Body of pancreas (tissue), 4 donors: ENCODE data around the gene SLC25A13. TPM values are rescaled to one million over a fixed set of nuclear protein-coding genes. Genes with fewer than 3 reads are reported as not detected.

Experiments
- ATAC-seq: fragments of 150-250 bp; one replicate; pipeline ENCODE4 v1.9.1; 2016
- DNase-seq, 4 donors: peaks; one replicate each; pipeline ENCODE4 v3.0.0-alpha.2; 2019
- H3K27ac ChIP-seq, 4 donors: fragments of 200-600 bp; sonication (generic); 1 replicate in 3 of 4; 2 replicates in 1 of 4; pipeline versions ENCODE4 v1.5.1 to v1.6.1; 2016 to 2019; ENCODE audit warnings: mild to moderate bottlenecking in 1 of 4, mixed read lengths in 1 of 4, moderate library complexity in 1 of 4
- H3K27me3 ChIP-seq, 2 donors: fragments of 200-600 bp; sonication (generic); one replicate each; pipeline ENCODE4 v1.6.0; 2016; ENCODE audit warnings: mild to moderate bottlenecking in 1 of 2
- H3K36me3 ChIP-seq, 2 donors: fragments of 200-600 bp; sonication (generic); replicated peaks in 1 of 2; 2 replicates each; pipeline ENCODE4 v1.5.1; 2016; ENCODE audit warnings: low read depth in 2 of 2; ENCODE audit not compliant: insufficient read depth in 1 of 2
- H3K4me1 ChIP-seq: fragments of 200-600 bp; sonication (generic); one replicate; pipeline ENCODE4 v1.6.0; 2016
- H3K4me3 ChIP-seq, 2 donors: fragments of 200-600 bp; sonication (generic); 1 replicate in 1 of 2; 2 replicates in 1 of 2; pipeline ENCODE4 v1.5.1; 2016 to 2019
- H3K9me3 ChIP-seq, 3 donors: fragments of 200-600 bp; sonication (generic); 1 replicate in 2 of 3; 2 replicates in 1 of 3; pipeline ENCODE4 v1.5.1; 2016
- POLR2A ChIP-seq, 3 donors: fragments of 450-650 bp; IDR thresholded peaks; one replicate each; pipeline ENCODE4 v1.6.1; 2016; ENCODE audit warnings: antibody characterized with exemption in 3 of 3, mild to moderate bottlenecking in 2 of 3
- WGBS, 2 donors: methylation state at CpG; one replicate each; pipeline ENCODE4 v1.1.5; 2017; 5-methylcytosine and 5-hydroxymethylcytosine counted together
- intact Hi-C: fragments of 100-400 bp; cut with DNase I; formaldehyde crosslinking; loops from one replicate; pipeline ENCODE4 v1.15.1; 2023
- total RNA-seq, 2 donors: library from RNA; depleted of rRNA; stranded (reverse); fragments of >200 nt; gene quantifications; one replicate each; pipeline ENCODE4 v1.1.0, GENCODE V29; 2016
- TF ChIP-seq, protein P1 (sequence below), 7 experiments: fragments of 450-650 bp in 4 of 7; fragments of 200-600 bp in 3 of 7; sonication (generic) in 3 of 7; IDR thresholded peaks; one replicate each; pipeline ENCODE4 v1.5.1; 2016 to 2019; ENCODE audit warnings: antibody characterized with exemption in 7 of 7

SLC25A13 gene
- total RNA-seq, 2 donors from 2014 or later = 9.6 to 20.1 TPM

- DNase-seq (no peak), ATAC-seq (no peak)
- no peak for TF ChIP-seq POLR2A (IDR thresholded peaks at IDR 0.05)
- TF ChIP-seq, protein P1, sequence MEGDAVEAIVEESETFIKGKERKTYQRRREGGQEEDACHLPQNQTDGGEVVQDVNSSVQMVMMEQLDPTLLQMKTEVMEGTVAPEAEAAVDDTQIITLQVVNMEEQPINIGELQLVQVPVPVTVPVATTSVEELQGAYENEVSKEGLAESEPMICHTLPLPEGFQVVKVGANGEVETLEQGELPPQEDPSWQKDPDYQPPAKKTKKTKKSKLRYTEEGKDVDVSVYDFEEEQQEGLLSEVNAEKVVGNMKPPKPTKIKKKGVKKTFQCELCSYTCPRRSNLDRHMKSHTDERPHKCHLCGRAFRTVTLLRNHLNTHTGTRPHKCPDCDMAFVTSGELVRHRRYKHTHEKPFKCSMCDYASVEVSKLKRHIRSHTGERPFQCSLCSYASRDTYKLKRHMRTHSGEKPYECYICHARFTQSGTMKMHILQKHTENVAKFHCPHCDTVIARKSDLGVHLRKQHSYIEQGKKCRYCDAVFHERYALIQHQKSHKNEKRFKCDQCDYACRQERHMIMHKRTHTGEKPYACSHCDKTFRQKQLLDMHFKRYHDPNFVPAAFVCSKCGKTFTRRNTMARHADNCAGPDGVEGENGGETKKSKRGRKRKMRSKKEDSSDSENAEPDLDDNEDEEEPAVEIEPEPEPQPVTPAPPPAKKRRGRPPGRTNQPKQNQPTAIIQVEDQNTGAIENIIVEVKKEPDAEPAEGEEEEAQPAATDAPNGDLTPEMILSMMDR (IDR thresholded peaks at IDR 0.05) = no peak
- Histone ChIP-seq H3K4me1 (no peaks in the 10 kb centered on the region), H3K27ac (no peak overlapping the region), H3K36me3 (peaks cover 0 to 2% of the 10 kb centered on the region in 2 donors), H3K27me3 (no peaks in the 10 kb centered on the region), H3K9me3 (no peaks in the 10 kb centered on the region), H3K4me3 (no peak overlapping the region)
- 85 to 96% methylated on average over 2 of the region's 2 CpGs for WGBS, 2 donors
- intact Hi-C loops = no loop called here
Observed at GRCh38 chr7:96202102-96202501, 119.8 kb downstream of the SLC25A13 start.

DNA sequence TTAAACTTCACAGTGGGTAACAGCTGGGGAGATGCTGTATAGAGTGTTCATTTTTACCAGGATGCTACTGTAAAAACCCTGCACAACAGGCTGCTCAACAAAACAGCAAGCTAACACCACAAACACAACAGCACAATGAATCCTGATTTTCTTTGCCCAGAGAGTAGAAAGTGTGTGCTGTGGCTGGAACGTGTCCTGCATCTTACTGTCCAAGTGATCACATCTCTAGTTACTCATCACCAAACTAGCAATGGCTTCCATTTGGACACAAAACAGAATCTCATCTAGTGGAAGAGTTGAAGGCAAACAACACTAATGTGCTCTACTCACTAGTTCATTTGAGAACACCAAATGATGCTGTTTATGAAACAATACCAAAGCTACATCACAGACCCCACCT is 121.2 kb downstream of the SLC25A13 start:
- Histone ChIP-seq H3K4me1 (no peaks in the 10 kb centered on the region), H3K36me3 (no peaks in the 10 kb centered on the region), H3K27ac (no peak overlapping the region), H3K4me3 (no peak overlapping the region), H3K27me3 (no peaks in the 10 kb centered on the region), H3K9me3 (no peaks in the 10 kb centered on the region)
- TF ChIP-seq, protein P1 (IDR thresholded peaks at IDR 0.05) = no peak
- TF ChIP-seq POLR2A (IDR thresholded peaks at IDR 0.05) = no peak
- 79 to 100% methylated on average over 1 of the region's 1 CpG for WGBS, 2 donors
- ATAC-seq (no peak), DNase-seq (no peak)
- intact Hi-C loops = no loop called here

- no peaks in the 10 kb centered on the region for H3K27me3 ChIP-seq
- 95 to 100% methylated on average over 1 of the region's 1 CpG for WGBS, 2 donors
- H3K9me3 ChIP-seq = no peaks in the 10 kb centered on the region
- no peak for ATAC-seq
- H3K4me3 ChIP-seq = no peak overlapping the region
- TF ChIP-seq, protein P1 (IDR thresholded peaks at IDR 0.05) = no peak
- H3K36me3 ChIP-seq = no peaks in the 10 kb centered on the region
- intact Hi-C loops = no loop called here
- no peak overlapping the region for H3K27ac ChIP-seq
- DNase-seq = no peak
- H3K4me1 ChIP-seq = no peaks in the 10 kb centered on the region
Observed at GRCh38 chr7:96199421-96199820, 122.5 kb downstream of the SLC25A13 start.

DNA sequence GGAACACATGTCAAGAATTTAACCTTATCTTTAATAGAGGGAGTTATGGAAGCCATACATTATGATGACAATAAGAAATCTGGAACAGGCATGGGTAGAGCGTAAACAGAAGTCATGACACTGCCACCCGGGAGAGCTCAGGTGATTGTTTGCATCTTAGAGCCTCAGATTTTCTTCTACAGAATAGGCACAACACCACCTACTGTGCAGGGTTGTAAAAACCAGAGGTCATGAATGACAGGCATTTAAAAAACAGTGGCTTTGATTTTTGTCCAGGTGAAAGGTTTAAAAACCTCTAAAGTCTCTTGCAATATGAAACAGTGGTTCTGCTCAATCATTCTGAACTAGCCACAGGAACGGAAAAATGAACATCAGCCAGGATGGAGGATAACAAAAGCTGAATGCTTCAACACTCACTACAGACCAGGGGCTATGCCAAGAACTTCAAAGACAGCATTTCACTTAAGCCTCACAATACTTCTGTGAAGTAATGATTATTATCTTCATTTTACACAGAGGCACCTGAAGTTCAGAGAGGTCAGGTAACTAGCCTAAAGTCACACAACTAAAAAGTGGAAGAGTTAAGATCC is 123.8 kb downstream of the SLC25A13 start:
- TF ChIP-seq, protein P1 (IDR thresholded peaks at IDR 0.05) = no peak
- no peak for TF ChIP-seq POLR2A (IDR thresholded peaks at IDR 0.05)
- no peak for DNase-seq

GRCh38 chr7:96196676-96197075 is 125.2 kb downstream of the SLC25A13 start:
- Histone ChIP-seq H3K36me3 (peaks cover 0 to 9% of the 10 kb centered on the region in 2 donors), H3K27me3 (no peaks in the 10 kb centered on the region), H3K27ac (no peak overlapping the region), H3K9me3 (no peaks in the 10 kb centered on the region), H3K4me1 (no peaks in the 10 kb centered on the region), H3K4me3 (no peak overlapping the region)
- no peak for TF ChIP-seq POLR2A (IDR thresholded peaks at IDR 0.05)
- TF ChIP-seq, protein P1 (IDR thresholded peaks at IDR 0.05) = no peak
- DNase-seq (no peak), ATAC-seq (no peak)
- intact Hi-C loops = no loop called here
- 95 to 96% methylated on average over 4 of the region's 4 CpGs for WGBS, 2 donors

More for the DNA sequence above, 123.8 kb downstream of the SLC25A13 start:
- 77 to 93% methylated on average over 3 of the region's 3 CpGs for WGBS, 2 donors
- Histone ChIP-seq H3K36me3 (no peaks in the 10 kb centered on the region), H3K27me3 (no peaks in the 10 kb centered on the region), H3K27ac (no peak overlapping the region), H3K4me3 (no peak overlapping the region), H3K9me3 (no peaks in the 10 kb centered on the region), H3K4me1 (no peaks in the 10 kb centered on the region)
- intact Hi-C loops = no loop called here
- ATAC-seq = no peak
